ENCODE results near the gene LNP1. TPM values are rescaled to one million over a fixed set of nuclear protein-coding genes. Genes with fewer than 3 reads are reported as not detected.

LNP1 gene
- total and polyA plus RNA-seq, 2 of the 13 experiments (the other 11 are each of a cell fraction or from before 2014, with no cell fraction given): 3.6 to 7.0 TPM

DNA sequence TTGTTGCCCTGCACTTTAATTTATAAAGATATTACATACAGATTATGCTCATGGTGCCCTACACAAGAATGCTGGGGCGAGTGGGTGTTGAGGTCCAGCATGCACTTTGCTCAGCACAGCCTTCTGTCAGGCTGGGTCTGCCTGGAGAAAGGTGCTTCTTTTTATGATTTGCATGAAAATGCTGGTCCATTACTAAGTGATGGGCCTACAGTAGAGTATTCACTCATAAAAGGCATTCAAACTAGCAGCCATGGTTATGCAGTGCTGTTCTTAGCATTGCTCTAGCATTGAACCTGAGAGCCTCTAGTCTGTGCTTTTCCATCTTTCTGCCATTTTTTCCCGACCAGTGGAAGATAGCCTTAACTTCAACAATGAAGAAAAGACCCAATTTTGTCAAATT lies 12.3 kb downstream of the LNP1 start:
- no peak for FAIRE-seq
- Histone ChIP-seq H3K9me3 (ENCODE audit: low read length) (no peaks in the 10 kb centered on the region), H3K4me3 (replicated peaks in 1 of 3; ENCODE audit: insufficient read depth in 1 of 3, low read depth in 2 of 3, low read length in 3 of 3) (no peak overlapping the region), H3K79me2 (ENCODE audit: insufficient read depth, low read length) (peaks cover 20% of the 10 kb centered on the region), H2AFZ (ENCODE audit: low read length) (no peak overlapping the region), H3K36me3 (replicated peaks in 1 of 2; ENCODE audit: control insufficient read depth in 1 of 2, insufficient read depth in 2 of 2, low read length in 2 of 2) (no peaks in the 10 kb centered on the region; a peak in 1 of 5 replicates), H3K9ac (ENCODE audit: insufficient read depth, low read depth, low read length) (no peak overlapping the region), H3K27me3 (ENCODE audit: control insufficient read depth in 1 of 2, insufficient read depth in 2 of 2, low read length in 2 of 2) (no peaks in the 10 kb centered on the region), H4K20me1 (ENCODE audit: insufficient read depth, low read length) (no peaks in the 10 kb centered on the region), H3K4me1 (ENCODE audit: insufficient read depth, low read length) (peaks cover 44% of the 10 kb centered on the region), H3K4me2 (ENCODE audit: low read depth, low read length) (no peak overlapping the region), H3K27ac (ENCODE audit: extremely low read length, insufficient read depth, low read length) (no peak overlapping the region)
- ChIA-PET CTCF (ENCODE audit: low intra/inter-chr PET ratio, low total read pairs) (no interaction called here), POLR2A (interaction anchor here (1.3 to 4.5 kb wide), 2 partner anchors 12 kb away, joined by 4 to 44 read pairs; partner anchors contain the start of genes LNP1 and TOMM70)
- no TSS peak for BruUV-seq (replicated peaks)
- no peak for DNase-seq (ENCODE audit: low spot score)
- ATAC-seq: no peak
- in situ Hi-C loops (cut with HindIII; ENCODE audit: extremely low pct_ligation_motif_present, low pct_unique_long_range_greater_than_20kb) (no loop called here), intact Hi-C loops (cut with micrococcal nuclease; ENCODE audit: unreplicated experiment) (no loop called here)
- TF ChIP-seq, protein P1, sequence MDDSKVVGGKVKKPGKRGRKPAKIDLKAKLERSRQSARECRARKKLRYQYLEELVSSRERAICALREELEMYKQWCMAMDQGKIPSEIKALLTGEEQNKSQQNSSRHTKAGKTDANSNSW (CRISPR knock-in tag; IDR thresholded peaks at IDR 0.05; ENCODE audit: borderline replicate concordance): no peak
- TF ChIP-seq, protein P2, sequence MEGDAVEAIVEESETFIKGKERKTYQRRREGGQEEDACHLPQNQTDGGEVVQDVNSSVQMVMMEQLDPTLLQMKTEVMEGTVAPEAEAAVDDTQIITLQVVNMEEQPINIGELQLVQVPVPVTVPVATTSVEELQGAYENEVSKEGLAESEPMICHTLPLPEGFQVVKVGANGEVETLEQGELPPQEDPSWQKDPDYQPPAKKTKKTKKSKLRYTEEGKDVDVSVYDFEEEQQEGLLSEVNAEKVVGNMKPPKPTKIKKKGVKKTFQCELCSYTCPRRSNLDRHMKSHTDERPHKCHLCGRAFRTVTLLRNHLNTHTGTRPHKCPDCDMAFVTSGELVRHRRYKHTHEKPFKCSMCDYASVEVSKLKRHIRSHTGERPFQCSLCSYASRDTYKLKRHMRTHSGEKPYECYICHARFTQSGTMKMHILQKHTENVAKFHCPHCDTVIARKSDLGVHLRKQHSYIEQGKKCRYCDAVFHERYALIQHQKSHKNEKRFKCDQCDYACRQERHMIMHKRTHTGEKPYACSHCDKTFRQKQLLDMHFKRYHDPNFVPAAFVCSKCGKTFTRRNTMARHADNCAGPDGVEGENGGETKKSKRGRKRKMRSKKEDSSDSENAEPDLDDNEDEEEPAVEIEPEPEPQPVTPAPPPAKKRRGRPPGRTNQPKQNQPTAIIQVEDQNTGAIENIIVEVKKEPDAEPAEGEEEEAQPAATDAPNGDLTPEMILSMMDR (CRISPR knock-in tag; IDR thresholded peaks at IDR 0.05): no peak
- WGBS (ENCODE audit: low lambda C conversion rate): 97% methylated on average over 2 of the region's 2 CpGs

DNA sequence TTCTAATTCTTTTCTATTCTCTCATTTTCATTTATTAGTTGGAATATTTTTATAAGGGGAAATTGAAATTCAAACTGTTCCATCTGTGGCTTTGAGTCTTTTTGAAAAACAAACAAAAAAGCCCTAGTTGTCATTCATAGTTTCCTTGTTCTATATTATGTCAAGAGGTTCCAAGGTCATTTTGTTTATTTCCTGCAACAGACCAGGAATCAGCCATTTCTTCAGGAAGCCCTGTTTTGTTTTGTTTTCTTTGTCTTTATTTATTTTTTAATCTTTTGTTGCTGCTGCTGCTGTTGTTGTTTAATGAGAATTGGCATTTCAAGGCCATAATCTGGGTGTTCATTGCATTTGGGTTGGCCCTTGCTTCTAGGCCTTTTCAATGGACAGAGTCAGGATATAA lies 14.8 kb downstream of the LNP1 start:
- Histone ChIP-seq H3K27ac (ENCODE audit: extremely low read length, insufficient read depth, low read length) (no peak overlapping the region), H3K79me2 (ENCODE audit: insufficient read depth, low read length) (peaks cover 10% of the 10 kb centered on the region), H2AFZ (ENCODE audit: low read length) (no peak overlapping the region), H3K36me3 (replicated peaks in 1 of 2; ENCODE audit: control insufficient read depth in 1 of 2, insufficient read depth in 2 of 2, low read length in 2 of 2) (no peaks in the 10 kb centered on the region; a peak in 1 of 5 replicates), H3K4me2 (ENCODE audit: low read depth, low read length) (peak overlapping the region; percentile 33; the same call in 1 of the 2 replicates), H3K9ac (ENCODE audit: insufficient read depth, low read depth, low read length) (no peak overlapping the region), H3K27me3 (ENCODE audit: control insufficient read depth in 1 of 2, insufficient read depth in 2 of 2, low read length in 2 of 2) (no peaks in the 10 kb centered on the region), H3K4me3 (replicated peaks in 1 of 3; ENCODE audit: insufficient read depth in 1 of 3, low read depth in 2 of 3, low read length in 3 of 3) (no peak overlapping the region), H4K20me1 (ENCODE audit: insufficient read depth, low read length) (no peaks in the 10 kb centered on the region), H3K4me1 (ENCODE audit: insufficient read depth, low read length) (peaks cover 24% of the 10 kb centered on the region), H3K9me3 (ENCODE audit: low read length) (no peaks in the 10 kb centered on the region)
- POLR2A ChIA-PET: interaction anchor here (0.9 kb wide), 1 partner anchor 14 kb away, joined by 3 read pairs; the partner anchor contains the start of gene LNP1
- in situ Hi-C loops (cut with HindIII; ENCODE audit: extremely low pct_ligation_motif_present, low pct_unique_long_range_greater_than_20kb) (no loop called here), intact Hi-C loops (cut with micrococcal nuclease; ENCODE audit: unreplicated experiment) (no loop called here)
- ATAC-seq (no peak), DNase-seq (ENCODE audit: low spot score) (no peak), FAIRE-seq (no peak)
- CTCF ChIA-PET (ENCODE audit: low intra/inter-chr PET ratio, low total read pairs): no interaction called here
- no TSS peak for BruUV-seq (replicated peaks)
- TF ChIP-seq, protein P3, sequence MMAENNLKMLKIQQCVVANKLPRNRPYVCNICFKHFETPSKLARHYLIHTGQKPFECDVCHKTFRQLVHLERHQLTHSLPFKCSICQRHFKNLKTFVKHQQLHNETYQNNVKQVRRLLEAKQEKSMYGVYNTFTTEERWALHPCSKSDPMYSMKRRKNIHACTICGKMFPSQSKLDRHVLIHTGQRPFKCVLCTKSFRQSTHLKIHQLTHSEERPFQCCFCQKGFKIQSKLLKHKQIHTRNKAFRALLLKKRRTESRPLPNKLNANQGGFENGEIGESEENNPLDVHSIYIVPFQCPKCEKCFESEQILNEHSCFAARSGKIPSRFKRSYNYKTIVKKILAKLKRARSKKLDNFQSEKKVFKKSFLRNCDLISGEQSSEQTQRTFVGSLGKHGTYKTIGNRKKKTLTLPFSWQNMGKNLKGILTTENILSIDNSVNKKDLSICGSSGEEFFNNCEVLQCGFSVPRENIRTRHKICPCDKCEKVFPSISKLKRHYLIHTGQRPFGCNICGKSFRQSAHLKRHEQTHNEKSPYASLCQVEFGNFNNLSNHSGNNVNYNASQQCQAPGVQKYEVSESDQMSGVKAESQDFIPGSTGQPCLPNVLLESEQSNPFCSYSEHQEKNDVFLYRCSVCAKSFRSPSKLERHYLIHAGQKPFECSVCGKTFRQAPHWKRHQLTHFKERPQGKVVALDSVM (CRISPR knock-in tag; IDR thresholded peaks at IDR 0.05): no peak
- no peak for TF ChIP-seq CENPT (CRISPR knock-in tag; IDR thresholded peaks at IDR 0.05; ENCODE audit: low read depth)
- peak in 1 of 2 experiments; percentile 13; a peak in 1 of 4 replicates for TF ChIP-seq EP300 (IDR thresholded peaks at IDR 0.05; ENCODE audit: low read depth in 2 of 2, low read length in 2 of 2)
- TF ChIP-seq EP300 (CRISPR knock-in tag; IDR thresholded peaks at IDR 0.05; ENCODE audit: borderline replicate concordance): no peak
- peak; percentile 19; the same call in 1 of the 2 replicates for TF ChIP-seq NFIC (IDR thresholded peaks at IDR 0.05; ENCODE audit: low read length)
- TF ChIP-seq SRF (IDR thresholded peaks at IDR 0.05; ENCODE audit: low read depth, low read length): no peak
- TF ChIP-seq SOX13 (IDR thresholded peaks at IDR 0.05): no peak
- TF ChIP-seq SOX13 (CRISPR knock-in tag; conservative IDR thresholded peaks at IDR 0.05 in 1 of 2, IDR thresholded peaks at IDR 0.05 in 1 of 2): peak in 1 of 2 experiments; percentile 42; a peak in 1 of 4 replicates
- no peak for TF ChIP-seq RAD51 (IDR thresholded peaks at IDR 0.05; ENCODE audit: borderline replicate concordance)
- no peak for TF ChIP-seq ZNF251 (CRISPR knock-in tag; IDR thresholded peaks at IDR 0.05)
